ENCODE data around the gene EID2B.

EID2B gene

DNA sequence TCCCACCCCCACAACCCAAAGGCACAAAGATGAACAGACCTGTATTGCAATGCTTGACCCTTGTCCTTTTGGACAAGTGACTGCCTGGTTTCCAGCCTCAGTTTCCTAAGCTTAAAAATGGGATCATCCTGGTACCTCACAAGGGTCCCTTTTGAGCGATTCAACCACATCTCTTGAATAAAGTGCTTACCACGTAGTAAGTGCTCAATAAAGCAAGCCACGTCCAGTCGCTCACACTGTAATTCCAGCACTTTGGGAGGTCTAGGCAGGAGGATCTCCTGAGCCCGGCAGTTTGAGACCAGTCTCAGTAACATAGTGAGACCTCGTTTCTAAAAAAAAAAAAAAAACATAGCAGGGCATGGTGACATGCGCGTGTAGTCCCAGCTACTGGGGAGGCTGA, 32.7 kb downstream of the EID2B start:
- no peak for DNase-seq (ENCODE audit: low read depth in 3 of 3, low spot score in 1 of 3)

- DNase-seq (ENCODE audit: low read depth in 3 of 3, low spot score in 1 of 3), result no peak
Observed at GRCh38 chr19:39498798-39499642, 33.6 kb downstream of the EID2B start, which contains the start of gene DLL3. Gene DLL3 (plus strand): TSS chr19:39498947. CDS start chr19:39498975, 28 bp downstream.

DNA sequence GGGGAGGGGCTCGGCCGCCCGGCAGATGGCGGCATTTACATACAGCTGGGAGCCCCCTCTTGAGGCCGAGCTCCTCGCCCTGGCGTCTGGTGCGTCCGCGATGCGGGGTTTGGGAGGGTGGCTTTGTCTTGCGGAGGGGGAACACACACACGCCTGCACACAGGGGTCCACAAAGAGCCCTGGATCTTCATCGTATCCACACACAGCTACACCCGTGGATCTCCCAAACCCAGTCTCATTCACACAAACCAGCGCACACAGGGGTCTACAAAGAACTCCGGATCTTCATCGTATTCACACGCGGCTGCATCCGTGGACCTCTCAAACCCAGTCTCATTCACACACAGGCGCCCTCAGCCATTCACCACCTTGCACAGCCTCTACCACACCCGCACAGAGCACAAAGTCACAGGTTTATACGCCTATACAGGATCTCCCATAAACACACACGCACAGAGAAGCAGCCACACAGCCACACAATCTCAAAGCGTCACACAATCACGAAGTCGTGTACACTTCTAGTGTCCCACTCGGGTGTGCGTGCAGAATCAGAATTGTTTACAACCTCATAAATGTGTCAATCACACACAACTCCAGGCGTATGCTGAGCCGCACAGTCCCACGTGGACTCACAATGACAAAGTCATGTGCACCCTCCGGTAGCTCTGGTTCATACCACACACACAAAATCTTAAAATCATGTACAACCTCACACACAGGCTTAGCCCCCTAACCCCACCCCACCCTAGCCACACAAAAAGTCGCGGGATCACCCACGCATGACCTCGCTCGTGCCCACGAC, 34.5 kb downstream of the EID2B start:
- no peak for DNase-seq (ENCODE audit: low read depth in 3 of 3, low spot score in 1 of 3)

GRCh38 chr19:39497701-39497995, 35.0 kb downstream of the EID2B start:
- no peak for DNase-seq (ENCODE audit: low read depth in 3 of 3, low spot score in 1 of 3)

GRCh38 chr19:39496063-39496462, 36.6 kb downstream of the EID2B start:
- no peak for DNase-seq (ENCODE audit: low read depth in 3 of 3, low spot score in 1 of 3)

- no peak for DNase-seq (ENCODE audit: low read depth in 3 of 3, low spot score in 1 of 3)
Observed at GRCh38 chr19:39494661-39495060, 38.0 kb downstream of the EID2B start.

DNA sequence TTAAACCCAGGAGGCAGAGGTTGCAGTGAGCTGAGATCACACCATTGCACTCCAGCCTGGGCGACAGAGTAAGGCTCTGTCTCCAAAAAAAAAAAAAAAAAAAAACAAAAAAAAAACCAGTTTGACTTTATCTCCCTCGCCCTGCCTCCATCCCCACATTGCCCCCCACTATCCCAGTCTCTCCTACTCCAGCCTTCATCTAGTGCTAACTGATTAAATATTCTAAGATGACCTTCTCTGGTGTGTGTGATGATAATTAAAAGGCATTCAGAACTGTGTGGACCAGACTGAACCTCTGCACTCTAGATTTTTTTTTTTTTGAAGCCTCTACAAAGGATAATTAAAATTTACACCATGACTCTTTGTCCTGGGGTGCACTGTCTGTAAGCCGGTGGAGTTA, 39.9 kb downstream of the EID2B start:
- no peak for DNase-seq (ENCODE audit: low read depth in 3 of 3, low spot score in 1 of 3)

- DNase-seq (ENCODE audit: low read depth in 3 of 3, low spot score in 1 of 3), result no peak
Observed at GRCh38 chr19:39492225-39492624, 40.4 kb downstream of the EID2B start.

GRCh38 chr19:39489756-39490155, 42.9 kb downstream of the EID2B start:
- no peak for DNase-seq (ENCODE audit: low read depth in 3 of 3, low spot score in 1 of 3)

DNA sequence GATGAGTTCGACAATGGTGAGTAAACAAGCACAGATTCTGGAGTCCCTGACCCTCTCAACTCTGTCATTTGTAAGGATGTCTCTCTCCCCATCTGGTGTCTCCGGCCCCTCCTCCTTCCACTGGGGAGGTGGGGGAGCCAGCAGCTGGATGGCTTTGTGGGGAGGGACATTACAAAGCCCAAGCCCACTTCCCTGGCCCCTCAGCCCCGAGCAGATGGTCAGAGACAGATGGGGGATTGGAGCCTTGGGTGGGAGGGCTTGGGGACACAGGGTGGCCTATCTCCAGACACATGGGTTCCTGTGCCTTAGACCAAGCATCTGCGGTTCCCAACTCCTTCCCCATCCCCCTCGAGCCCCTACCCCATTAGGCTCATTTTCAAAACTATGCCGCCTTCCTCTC, 49.5 kb downstream of the EID2B start:
- DNase-seq (ENCODE audit: low read depth in 3 of 3, low spot score in 1 of 3), result no peak

DNA sequence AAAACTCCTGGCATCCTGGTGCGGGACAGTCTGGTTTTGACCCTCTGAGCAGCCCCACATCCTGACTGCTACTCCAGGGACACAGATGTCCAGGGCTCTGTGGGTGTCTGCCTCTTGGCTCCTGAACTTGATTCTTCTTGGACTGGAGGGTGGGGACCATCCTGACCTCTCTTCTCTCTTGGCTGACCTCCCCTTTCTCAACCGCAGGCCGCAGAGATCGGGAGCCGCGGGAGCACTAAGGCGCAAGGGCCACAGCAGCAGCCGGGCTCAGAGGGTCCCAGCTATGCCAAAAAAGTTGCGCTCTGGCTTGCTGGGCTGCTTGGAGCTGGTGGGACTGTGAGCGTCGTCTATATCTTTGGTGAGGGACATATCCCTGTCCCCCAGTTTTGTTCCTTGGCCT, 51.0 kb downstream of the EID2B start:
- no peak for DNase-seq (ENCODE audit: low read depth in 3 of 3, low spot score in 1 of 3)

DNA sequence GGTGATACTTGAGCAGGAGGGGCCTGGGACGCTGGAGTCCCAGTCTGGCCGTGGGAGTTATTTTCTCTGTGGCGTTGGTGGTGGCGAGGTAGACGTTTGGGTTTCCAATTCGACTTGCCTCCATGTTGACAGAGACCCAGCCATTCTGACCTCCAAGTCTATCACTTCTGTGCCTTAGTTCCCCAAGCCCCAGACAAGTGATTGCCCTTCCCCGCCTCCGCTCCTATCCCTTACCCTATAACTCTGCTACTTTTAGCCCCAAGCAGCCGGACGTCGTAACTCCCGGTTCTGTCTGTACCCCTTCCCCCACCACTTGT, 51.5 kb downstream of the EID2B start:
- DNase-seq (ENCODE audit: low read depth in 3 of 3, low spot score in 1 of 3), result no peak

All from stimulated activated CD4-positive, alpha-beta T cell treated with anti-CD3 and anti-CD28 coated beads, TNF-alpha, amount 100 ng/mL, for 1 hour (primary cell).